ENCODE measurements around the gene ROCK2. TPM values are rescaled to one million over a fixed set of nuclear protein-coding genes. Genes with fewer than 3 reads are reported as not detected.

The ROCK2 gene
- polyA plus RNA-seq, 1 donor (not counting 4 experiments of a cell fraction or from before 2014, with no cell fraction given): 12.6 TPM

GRCh38 chr2:11352781-11353537, 8.5 kb upstream of the ROCK2 start:
- Histone ChIP-seq H3K4me3 (ENCODE audit: control insufficient read depth in 2 of 3, extremely low read depth in 1 of 3, insufficient read depth in 2 of 3, low read depth in 1 of 3, low read length in 3 of 3) (no peak overlapping the region), H3K36me3 (ENCODE audit: control insufficient read depth in 2 of 2, extremely low read depth in 1 of 2, insufficient read depth in 2 of 2, low read length in 2 of 2) (no peaks in the 10 kb centered on the region), H3K4me2 (ENCODE audit: control insufficient read depth, extremely low read depth, insufficient read depth, low read depth, low read length) (no peak overlapping the region), H3K9me1 (ENCODE audit: control insufficient read depth, extremely low read depth, insufficient read depth, low read length) (no peaks in the 10 kb centered on the region), H2AFZ (ENCODE audit: control insufficient read depth, low read length) (no peak overlapping the region), H4K20me1 (ENCODE audit: control insufficient read depth, extremely low read depth, insufficient read depth, low read length) (no peaks in the 10 kb centered on the region), H3K4me1 (ENCODE audit: control insufficient read depth, extremely low read depth, insufficient read depth, low read length) (no peaks in the 10 kb centered on the region), H3K27ac (ENCODE audit: control insufficient read depth, insufficient read depth, low read length) (no peak overlapping the region), H3K9me3 (ENCODE audit: control insufficient read depth, low read depth, low read length) (no peaks in the 10 kb centered on the region), H3K79me2 (ENCODE audit: control insufficient read depth, insufficient read depth, low read length) (no peaks in the 10 kb centered on the region), H3K27me3 (ENCODE audit: control insufficient read depth, extremely low read depth, insufficient read depth, low read length) (no peaks in the 10 kb centered on the region), H3K9ac (ENCODE audit: control insufficient read depth, extremely low read depth, insufficient read depth, low read length) (no peak overlapping the region)
- dilution Hi-C loops (cut with MboI; ENCODE audit: extremely low pct_ligation_motif_present, low sequenced_read_pairs): no loop called here
- TF ChIP-seq EZH2 (IDR thresholded peaks at IDR 0.05; ENCODE audit: low read length) (no peak), CTCF (optimal IDR thresholded peaks at IDR 0.05 in 1 of 3, IDR thresholded peaks at IDR 0.05 in 1 of 3, conservative IDR thresholded peaks at IDR 0.05 in 1 of 3; ENCODE audit: extremely low read depth in 1 of 3, insufficient read depth in 2 of 3, low read length in 3 of 3) (no peak)
- FAIRE-seq: no peak
- no peak for DNase-seq (ENCODE audit: low read depth, low spot score)

- FAIRE-seq: no peak
- Histone ChIP-seq H2AFZ (ENCODE audit: control insufficient read depth, low read length) (no peak overlapping the region), H3K9me3 (ENCODE audit: control insufficient read depth, low read depth, low read length) (no peaks in the 10 kb centered on the region), H3K4me1 (ENCODE audit: control insufficient read depth, extremely low read depth, insufficient read depth, low read length) (peaks cover 6% of the 10 kb centered on the region), H3K9ac (ENCODE audit: control insufficient read depth, extremely low read depth, insufficient read depth, low read length) (no peak overlapping the region), H3K36me3 (ENCODE audit: control insufficient read depth in 2 of 2, extremely low read depth in 1 of 2, insufficient read depth in 2 of 2, low read length in 2 of 2) (no peaks in the 10 kb centered on the region), H4K20me1 (ENCODE audit: control insufficient read depth, extremely low read depth, insufficient read depth, low read length) (peaks cover 3% of the 10 kb centered on the region), H3K4me2 (ENCODE audit: control insufficient read depth, extremely low read depth, insufficient read depth, low read depth, low read length) (no peak overlapping the region), H3K79me2 (ENCODE audit: control insufficient read depth, insufficient read depth, low read length) (peaks cover 8% of the 10 kb centered on the region), H3K9me1 (ENCODE audit: control insufficient read depth, extremely low read depth, insufficient read depth, low read length) (no peaks in the 10 kb centered on the region), H3K4me3 (ENCODE audit: control insufficient read depth in 2 of 3, extremely low read depth in 1 of 3, insufficient read depth in 2 of 3, low read depth in 1 of 3, low read length in 3 of 3) (no peak overlapping the region), H3K27me3 (ENCODE audit: control insufficient read depth, extremely low read depth, insufficient read depth, low read length) (no peaks in the 10 kb centered on the region), H3K27ac (ENCODE audit: control insufficient read depth, insufficient read depth, low read length) (no peak overlapping the region)
- TF ChIP-seq EZH2 (IDR thresholded peaks at IDR 0.05; ENCODE audit: low read length): no peak
- no peak for TF ChIP-seq CTCF (optimal IDR thresholded peaks at IDR 0.05 in 1 of 3, IDR thresholded peaks at IDR 0.05 in 1 of 3, conservative IDR thresholded peaks at IDR 0.05 in 1 of 3; ENCODE audit: extremely low read depth in 1 of 3, insufficient read depth in 2 of 3, low read length in 3 of 3)
- DNase-seq (ENCODE audit: low read depth, low spot score): no peak
- dilution Hi-C loops (cut with MboI; ENCODE audit: extremely low pct_ligation_motif_present, low sequenced_read_pairs): no loop called here
Observed at GRCh38 chr2:11348209-11348749, 3.8 kb upstream of the ROCK2 start.
